ENCODE data around the gene MED27. TPM values are rescaled to one million over a fixed set of nuclear protein-coding genes. Genes with fewer than 3 reads are reported as not detected.

The MED27 gene
- total RNA-seq, 2 donors from 2014 or later = 29.0 to 30.5 TPM

GRCh38 chr9:131992906-131993657, 86.6 kb downstream of the MED27 start:
- no peak for ATAC-seq (replicated peaks in 1 of 2)
- no peak overlapping the region for H3K27ac Mint-ChIP-seq
- no peaks in the 10 kb centered on the region for H3K36me3 Mint-ChIP-seq (ENCODE audit: insufficient read depth in 2 of 2)
- H3K9me3 Mint-ChIP-seq = no peaks in the 10 kb centered on the region
- no peak for DNase-seq
- H3K4me3 Mint-ChIP-seq = no peak overlapping the region
- no peaks in the 10 kb centered on the region for H3K27me3 Mint-ChIP-seq (ENCODE audit: low read depth)
- no peaks in the 10 kb centered on the region for H3K4me1 Mint-ChIP-seq (ENCODE audit: low read depth)

GRCh38 chr9:131987232-131987631, 92.4 kb downstream of the MED27 start:
- Mint-ChIP-seq H3K9me3 (no peaks in the 10 kb centered on the region), H3K4me1 (ENCODE audit: low read depth) (peaks cover 5% of the 10 kb centered on the region), H3K4me3 (no peak overlapping the region), H3K36me3 (ENCODE audit: insufficient read depth in 2 of 2) (no peaks in the 10 kb centered on the region), H3K27me3 (ENCODE audit: low read depth) (no peaks in the 10 kb centered on the region), H3K27ac (no peak overlapping the region)
- no peak for DNase-seq
- no peak for ATAC-seq (replicated peaks in 1 of 2)

- Mint-ChIP-seq H3K9me3 (no peaks in the 10 kb centered on the region), H3K36me3 (ENCODE audit: insufficient read depth in 2 of 2) (no peaks in the 10 kb centered on the region), H3K27ac (no peak overlapping the region), H3K27me3 (ENCODE audit: low read depth) (no peaks in the 10 kb centered on the region), H3K4me3 (no peak overlapping the region), H3K4me1 (ENCODE audit: low read depth) (peaks cover 5% of the 10 kb centered on the region)
- DNase-seq = no peak
- ATAC-seq (replicated peaks in 1 of 2) = no peak
Observed at GRCh38 chr9:131986576-131986975, 93.1 kb downstream of the MED27 start.

- H3K4me1 Mint-ChIP-seq (ENCODE audit: low read depth) = peaks cover 5% of the 10 kb centered on the region
- H3K36me3 Mint-ChIP-seq (ENCODE audit: insufficient read depth in 2 of 2) = no peaks in the 10 kb centered on the region
- no peaks in the 10 kb centered on the region for H3K27me3 Mint-ChIP-seq (ENCODE audit: low read depth)
- H3K9me3 Mint-ChIP-seq = no peaks in the 10 kb centered on the region
- no peak overlapping the region for H3K4me3 Mint-ChIP-seq
- ATAC-seq (replicated peaks in 1 of 2) (no peak), DNase-seq (no peak)
- no peak overlapping the region for H3K27ac Mint-ChIP-seq
Observed at GRCh38 chr9:131986089-131986488, 93.6 kb downstream of the MED27 start.

GRCh38 chr9:131984564-131984963, 95.1 kb downstream of the MED27 start:
- Mint-ChIP-seq H3K27ac (no peak overlapping the region), H3K36me3 (ENCODE audit: insufficient read depth in 2 of 2) (no peaks in the 10 kb centered on the region), H3K27me3 (ENCODE audit: low read depth) (no peaks in the 10 kb centered on the region), H3K4me3 (no peak overlapping the region), H3K4me1 (ENCODE audit: low read depth) (peaks cover 5% of the 10 kb centered on the region), H3K9me3 (no peaks in the 10 kb centered on the region)
- DNase-seq (no peak), ATAC-seq (replicated peaks in 1 of 2) (no peak)

- no peaks in the 10 kb centered on the region for H3K36me3 Mint-ChIP-seq (ENCODE audit: insufficient read depth in 2 of 2)
- no peaks in the 10 kb centered on the region for H3K9me3 Mint-ChIP-seq
- no peaks in the 10 kb centered on the region for H3K27me3 Mint-ChIP-seq (ENCODE audit: low read depth)
- H3K27ac Mint-ChIP-seq = no peak overlapping the region
- DNase-seq (no peak), ATAC-seq (replicated peaks in 1 of 2) (no peak)
- peaks cover 5% of the 10 kb centered on the region for H3K4me1 Mint-ChIP-seq (ENCODE audit: low read depth)
- no peak overlapping the region for H3K4me3 Mint-ChIP-seq
Observed at GRCh38 chr9:131982671-131983239, 96.9 kb downstream of the MED27 start.

GRCh38 chr9:131982102-131982501, 97.6 kb downstream of the MED27 start:
- Mint-ChIP-seq H3K4me1 (ENCODE audit: low read depth) (peaks cover 5% of the 10 kb centered on the region), H3K27ac (no peak overlapping the region), H3K4me3 (no peak overlapping the region), H3K9me3 (no peaks in the 10 kb centered on the region), H3K36me3 (ENCODE audit: insufficient read depth in 2 of 2) (no peaks in the 10 kb centered on the region), H3K27me3 (ENCODE audit: low read depth) (no peaks in the 10 kb centered on the region)
- DNase-seq = no peak
- ATAC-seq (replicated peaks in 1 of 2) = no peak

- H3K27me3 Mint-ChIP-seq (ENCODE audit: low read depth) = no peaks in the 10 kb centered on the region
- no peaks in the 10 kb centered on the region for H3K9me3 Mint-ChIP-seq
- no peak overlapping the region for H3K4me3 Mint-ChIP-seq
- no peak overlapping the region for H3K27ac Mint-ChIP-seq
- ATAC-seq (replicated peaks in 1 of 2) (no peak), DNase-seq (no peak)
- no peaks in the 10 kb centered on the region for H3K36me3 Mint-ChIP-seq (ENCODE audit: insufficient read depth in 2 of 2)
- peaks cover 5% of the 10 kb centered on the region for H3K4me1 Mint-ChIP-seq (ENCODE audit: low read depth)
Observed at GRCh38 chr9:131981116-131981776, 98.4 kb downstream of the MED27 start.

GRCh38 chr9:131980267-131981016, 99.2 kb downstream of the MED27 start:
- Mint-ChIP-seq H3K4me3 (no peak overlapping the region), H3K9me3 (no peaks in the 10 kb centered on the region), H3K27me3 (ENCODE audit: low read depth) (no peaks in the 10 kb centered on the region), H3K27ac (no peak overlapping the region), H3K4me1 (ENCODE audit: low read depth) (peaks cover 5% of the 10 kb centered on the region), H3K36me3 (ENCODE audit: insufficient read depth in 2 of 2) (no peaks in the 10 kb centered on the region)
- no peak for ATAC-seq (replicated peaks in 1 of 2)
- DNase-seq = no peak

- Mint-ChIP-seq H3K27me3 (ENCODE audit: low read depth) (no peaks in the 10 kb centered on the region), H3K9me3 (no peaks in the 10 kb centered on the region), H3K4me3 (no peak overlapping the region), H3K4me1 (ENCODE audit: low read depth) (no peaks in the 10 kb centered on the region), H3K27ac (no peak overlapping the region), H3K36me3 (ENCODE audit: insufficient read depth in 2 of 2) (peaks cover 0 to 4% of the 10 kb centered on the region in 2 donors)
- ATAC-seq (replicated peaks in 1 of 2) = no peak
- DNase-seq = no peak
Observed at GRCh38 chr9:131977109-131977838, 102.4 kb downstream of the MED27 start.

- Mint-ChIP-seq H3K4me1 (ENCODE audit: low read depth) (no peaks in the 10 kb centered on the region), H3K4me3 (no peak overlapping the region), H3K27me3 (ENCODE audit: low read depth) (no peaks in the 10 kb centered on the region), H3K36me3 (ENCODE audit: insufficient read depth in 2 of 2) (peaks cover 0 to 4% of the 10 kb centered on the region in 2 donors), H3K9me3 (no peaks in the 10 kb centered on the region), H3K27ac (no peak overlapping the region)
- ATAC-seq (replicated peaks in 1 of 2) (no peak), DNase-seq (no peak)
Observed at GRCh38 chr9:131976157-131977108, 103.2 kb downstream of the MED27 start.

GRCh38 chr9:131972889-131973288, 106.8 kb downstream of the MED27 start:
- H3K27me3 Mint-ChIP-seq (ENCODE audit: low read depth) = no peaks in the 10 kb centered on the region
- DNase-seq (no peak), ATAC-seq (replicated peaks in 1 of 2) (no peak)
- peaks cover 0 to 4% of the 10 kb centered on the region in 2 donors for H3K36me3 Mint-ChIP-seq (ENCODE audit: insufficient read depth in 2 of 2)
- no peak overlapping the region for H3K27ac Mint-ChIP-seq
- no peaks in the 10 kb centered on the region for H3K9me3 Mint-ChIP-seq
- no peak overlapping the region for H3K4me3 Mint-ChIP-seq
- no peaks in the 10 kb centered on the region for H3K4me1 Mint-ChIP-seq (ENCODE audit: low read depth)

All from activated T-cell treated with anti-CD3 and anti-CD28 coated beads, Interleukin-2, amount 50 U/mL, for 72 hours (primary cell).